Breast epithelium (tissue), 4 donors: ENCODE results near the gene COL25A1. TPM values are rescaled to one million over a fixed set of nuclear protein-coding genes. Genes with fewer than 3 reads are reported as not detected.

Experiments used
- DNase-seq, 2 donors: peaks; one replicate each; pipeline ENCODE4 v3.0.0-alpha.2; 2019; ENCODE audit warnings: low spot score in 2 of 2
- H3K27ac ChIP-seq, 2 donors: fragments of 200-600 bp; sonication (generic) in 1 of 2; one replicate each; pipeline ENCODE4 v1.5.1; 2016 to 2019; ENCODE audit warnings: mild to moderate bottlenecking in 1 of 2
- H3K27me3 ChIP-seq, 2 donors: fragments of 200-600 bp; sonication (generic) in 1 of 2; one replicate each; pipeline versions ENCODE4 v1.5.1 to v1.6.0; 2017 to 2019; ENCODE audit warnings: control low read depth in 1 of 2, mild to moderate bottlenecking in 1 of 2
- H3K36me3 ChIP-seq: fragments of 200-600 bp; one replicate; pipeline ENCODE4 v1.5.1; 2019
- H3K4me1 ChIP-seq, 2 donors: fragments of 200-600 bp; sonication (generic); one replicate each; pipeline ENCODE4 v1.5.1; 2016 to 2019; ENCODE audit warnings: control low read depth in 1 of 2
- H3K4me3 ChIP-seq, 3 donors: fragments of 200-600 bp; sonication (generic); 1 replicate in 2 of 3; 2 replicates in 1 of 3; pipeline ENCODE4 v1.5.1; 2016 to 2019; ENCODE audit warnings: mild to moderate bottlenecking in 3 of 3, moderate library complexity in 2 of 3
- H3K9me3 ChIP-seq, 2 donors: fragments of 200-600 bp; sonication (generic) in 1 of 2; one replicate each; pipeline ENCODE4 v1.5.1; 2016 to 2019; ENCODE audit warnings: control low read depth in 1 of 2
- POLR2A ChIP-seq: fragments of 450-650 bp; IDR thresholded peaks from one replicate; pipeline ENCODE4 v1.6.1; 2016; ENCODE audit warnings: antibody characterized with exemption, mild to moderate bottlenecking, moderate library complexity
- POLR2AphosphoS5 ChIP-seq, 3 donors: sonication (generic); formaldehyde crosslinking; IDR thresholded peaks; one replicate each; pipeline ENCODE4 v1.6.1; 2017; ENCODE audit warnings: antibody characterized with exemption in 3 of 3
- intact Hi-C: fragments of 100-400 bp; cut with DNase I; formaldehyde crosslinking; loops from one replicate; pipeline ENCODE4 v1.15.1; 2023; ENCODE audit warnings: low total_unique reads
- total RNA-seq, 3 donors: library from RNA; depleted of rRNA; stranded (reverse); fragments of >200 nt; gene quantifications; one replicate each; pipeline ENCODE4 v1.1.0, GENCODE V29; 2016
- TF ChIP-seq, protein P1 (sequence below), 3 donors: fragments of 450-650 bp; IDR thresholded peaks; one replicate each; pipeline ENCODE4 v1.5.1; 2016 to 2017; ENCODE audit warnings: antibody characterized with exemption in 3 of 3, mild to moderate bottlenecking in 3 of 3, moderate library complexity in 3 of 3

The COL25A1 gene
- total RNA-seq, 3 donors from 2014 or later = 2.6 to 11.0 (median 2.8) TPM

DNA sequence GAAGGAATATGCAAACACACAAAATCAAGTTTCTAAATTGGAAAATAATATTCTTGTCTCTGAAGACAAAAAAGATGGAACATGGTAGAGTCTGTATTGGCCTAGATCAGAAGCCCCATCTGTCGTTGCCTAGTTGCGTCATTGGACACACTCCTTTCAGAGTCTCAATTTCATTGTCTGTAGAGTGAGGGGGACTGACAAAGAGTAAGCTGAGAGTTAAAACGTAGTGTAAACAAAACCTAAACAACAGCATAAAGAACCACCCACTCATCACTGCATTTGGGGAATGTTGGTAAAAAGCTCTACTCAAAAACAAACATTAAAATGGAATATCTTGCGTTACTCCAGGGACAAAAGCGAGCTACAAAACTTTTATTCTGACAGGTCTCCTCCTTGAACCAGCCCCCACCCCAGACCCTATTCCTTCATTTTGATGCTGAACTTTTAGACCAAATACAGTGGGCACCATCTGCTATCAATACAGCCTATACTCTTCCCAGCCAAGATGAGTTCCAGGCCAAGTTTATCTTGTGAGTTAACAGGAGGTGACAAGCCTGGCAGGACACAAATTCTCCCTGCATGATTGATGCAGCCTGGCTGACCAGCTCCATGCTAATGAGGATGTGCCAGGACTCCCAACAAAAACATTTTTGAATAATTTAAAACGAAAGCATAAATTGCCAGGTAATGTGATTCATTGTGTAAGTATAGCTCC, 125.2 kb downstream of the COL25A1 start:
- H3K36me3 ChIP-seq = no peaks in the 10 kb centered on the region
- no peaks in the 10 kb centered on the region for H3K27me3 ChIP-seq
- H3K9me3 ChIP-seq = no peaks in the 10 kb centered on the region
- intact Hi-C loops = no loop called here
- no peak overlapping the region for H3K4me3 ChIP-seq
- TF ChIP-seq, protein P1, sequence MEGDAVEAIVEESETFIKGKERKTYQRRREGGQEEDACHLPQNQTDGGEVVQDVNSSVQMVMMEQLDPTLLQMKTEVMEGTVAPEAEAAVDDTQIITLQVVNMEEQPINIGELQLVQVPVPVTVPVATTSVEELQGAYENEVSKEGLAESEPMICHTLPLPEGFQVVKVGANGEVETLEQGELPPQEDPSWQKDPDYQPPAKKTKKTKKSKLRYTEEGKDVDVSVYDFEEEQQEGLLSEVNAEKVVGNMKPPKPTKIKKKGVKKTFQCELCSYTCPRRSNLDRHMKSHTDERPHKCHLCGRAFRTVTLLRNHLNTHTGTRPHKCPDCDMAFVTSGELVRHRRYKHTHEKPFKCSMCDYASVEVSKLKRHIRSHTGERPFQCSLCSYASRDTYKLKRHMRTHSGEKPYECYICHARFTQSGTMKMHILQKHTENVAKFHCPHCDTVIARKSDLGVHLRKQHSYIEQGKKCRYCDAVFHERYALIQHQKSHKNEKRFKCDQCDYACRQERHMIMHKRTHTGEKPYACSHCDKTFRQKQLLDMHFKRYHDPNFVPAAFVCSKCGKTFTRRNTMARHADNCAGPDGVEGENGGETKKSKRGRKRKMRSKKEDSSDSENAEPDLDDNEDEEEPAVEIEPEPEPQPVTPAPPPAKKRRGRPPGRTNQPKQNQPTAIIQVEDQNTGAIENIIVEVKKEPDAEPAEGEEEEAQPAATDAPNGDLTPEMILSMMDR (IDR thresholded peaks at IDR 0.05) = no peak
- TF ChIP-seq POLR2A (no peak), POLR2AphosphoS5 (IDR thresholded peaks at IDR 0.05) (no peak)
- no peak for DNase-seq
- no peaks in the 10 kb centered on the region for H3K4me1 ChIP-seq
- H3K27ac ChIP-seq = no peak overlapping the region

DNA sequence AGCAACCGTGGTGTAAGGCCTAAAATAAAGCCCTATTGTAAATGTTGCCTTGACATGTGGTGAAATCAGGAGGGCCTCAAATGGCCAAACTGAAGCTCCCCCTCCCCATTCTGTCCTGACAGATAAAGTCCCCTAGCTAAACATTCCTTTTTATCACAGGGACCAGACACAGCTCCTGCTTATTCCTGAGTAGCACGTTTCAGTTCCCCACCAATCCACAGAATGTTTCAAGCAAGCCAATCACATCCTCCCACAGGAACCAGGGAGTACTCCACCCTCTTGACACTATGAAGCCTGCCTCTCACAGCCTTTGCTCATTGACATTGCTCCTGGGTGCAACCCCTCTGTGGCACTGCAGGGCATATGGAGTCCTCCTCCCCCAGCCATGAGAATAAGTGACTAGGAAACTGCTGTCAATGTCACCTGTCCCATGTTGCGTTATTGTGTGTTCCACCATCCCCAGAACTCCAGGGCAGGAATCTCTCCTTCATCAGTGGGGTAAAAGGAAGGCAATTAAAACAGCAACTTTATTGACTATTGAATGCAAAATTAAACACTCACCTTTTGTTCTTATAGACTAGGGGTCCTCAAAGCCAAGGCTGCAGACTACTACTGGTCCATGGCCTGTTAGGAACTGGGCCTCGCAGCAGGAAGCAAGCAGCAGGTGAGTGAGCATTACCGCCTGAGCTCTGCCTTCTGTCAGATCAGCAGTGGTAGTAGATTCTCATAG, 128.1 kb downstream of the COL25A1 start:
- no peaks in the 10 kb centered on the region for H3K4me1 ChIP-seq
- no peaks in the 10 kb centered on the region for H3K9me3 ChIP-seq
- DNase-seq = no peak
- intact Hi-C loops = no loop called here
- no peaks in the 10 kb centered on the region for H3K36me3 ChIP-seq
- H3K27me3 ChIP-seq = no peaks in the 10 kb centered on the region
- H3K27ac ChIP-seq = no peak overlapping the region
- H3K4me3 ChIP-seq = no peak overlapping the region
- TF ChIP-seq POLR2AphosphoS5 (IDR thresholded peaks at IDR 0.05) = no peak
- TF ChIP-seq, protein P1 (IDR thresholded peaks at IDR 0.05) = no peak
- no peak for TF ChIP-seq POLR2A

DNA sequence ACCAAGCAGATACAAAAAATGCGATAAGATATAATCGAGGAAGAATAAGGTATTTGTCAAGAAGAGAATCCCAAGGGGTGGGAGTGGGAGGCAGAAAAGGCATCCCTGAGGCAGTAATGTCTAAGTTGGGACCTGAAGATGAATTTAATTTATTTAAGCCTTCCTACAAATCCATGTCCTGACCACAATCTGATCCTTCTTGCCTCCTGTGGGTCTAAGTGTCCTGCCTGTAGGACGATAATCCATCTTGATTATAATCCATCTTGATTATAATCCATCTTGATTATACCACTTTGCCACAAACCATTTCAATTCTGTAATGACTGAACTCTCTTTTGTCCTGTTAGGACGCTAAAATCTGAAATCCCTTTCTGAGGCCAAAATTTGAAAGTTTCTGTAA, 130.2 kb downstream of the COL25A1 start:
- no peaks in the 10 kb centered on the region for H3K4me1 ChIP-seq
- no peaks in the 10 kb centered on the region for H3K9me3 ChIP-seq
- H3K27me3 ChIP-seq = no peaks in the 10 kb centered on the region
- H3K27ac ChIP-seq = no peak overlapping the region
- no peak overlapping the region for H3K4me3 ChIP-seq
- DNase-seq = no peak
- no peaks in the 10 kb centered on the region for H3K36me3 ChIP-seq
- no peak for TF ChIP-seq POLR2A
- TF ChIP-seq, protein P1 (IDR thresholded peaks at IDR 0.05) = no peak
- no peak for TF ChIP-seq POLR2AphosphoS5 (IDR thresholded peaks at IDR 0.05)
- intact Hi-C loops = no loop called here

DNA sequence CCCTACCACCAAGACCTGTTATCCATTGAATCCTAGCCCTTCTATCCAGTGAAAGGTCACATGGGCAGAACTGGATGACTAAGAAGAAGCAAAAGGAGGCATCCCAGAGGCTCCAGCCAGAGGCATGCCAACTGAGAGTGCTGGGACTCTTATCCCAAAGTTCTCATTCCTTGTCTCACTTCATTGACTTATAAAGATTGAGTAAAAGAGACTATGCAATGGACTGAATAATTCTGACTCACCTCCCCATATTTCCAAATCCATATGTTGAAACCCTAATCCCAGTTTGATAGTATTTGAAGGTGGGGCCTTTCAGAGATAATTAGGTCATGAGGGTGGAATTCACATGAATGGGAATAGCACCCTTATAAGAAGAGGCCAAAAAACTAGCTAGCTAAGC, 131.4 kb downstream of the COL25A1 start:
- Histone ChIP-seq H3K4me1 (no peaks in the 10 kb centered on the region), H3K9me3 (no peaks in the 10 kb centered on the region), H3K4me3 (no peak overlapping the region), H3K27me3 (no peaks in the 10 kb centered on the region), H3K36me3 (no peaks in the 10 kb centered on the region), H3K27ac (no peak overlapping the region)
- intact Hi-C loops = no loop called here
- no peak for TF ChIP-seq POLR2A
- TF ChIP-seq POLR2AphosphoS5 (IDR thresholded peaks at IDR 0.05) = no peak
- no peak for DNase-seq

DNA sequence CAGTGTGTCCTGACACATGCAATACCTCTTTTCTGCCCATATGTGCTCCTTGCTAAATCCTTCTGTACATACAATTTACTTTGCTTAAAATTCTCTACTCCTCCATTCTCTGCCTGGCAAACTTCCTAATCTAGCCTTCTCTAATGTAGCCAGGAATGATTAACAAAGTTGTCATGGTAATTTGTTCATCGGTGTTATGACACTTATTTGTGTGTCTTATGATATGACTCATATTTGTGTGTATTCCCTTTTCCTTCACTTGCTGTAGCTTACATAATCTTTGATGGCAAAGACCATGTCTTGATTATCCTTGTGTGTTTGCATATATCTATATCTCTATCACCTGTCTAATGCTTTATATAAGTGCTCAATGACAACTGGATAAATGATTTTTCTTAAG, 133.3 kb downstream of the COL25A1 start:
- intact Hi-C loops = no loop called here
- Histone ChIP-seq H3K4me3 (no peak overlapping the region), H3K27ac (no peak overlapping the region), H3K4me1 (no peaks in the 10 kb centered on the region), H3K27me3 (no peaks in the 10 kb centered on the region), H3K36me3 (no peaks in the 10 kb centered on the region), H3K9me3 (no peaks in the 10 kb centered on the region)
- TF ChIP-seq POLR2AphosphoS5 (IDR thresholded peaks at IDR 0.05) (no peak), POLR2A (no peak)
- TF ChIP-seq, protein P1 (IDR thresholded peaks at IDR 0.05) = no peak
- no peak for DNase-seq
